ENCODE results near the gene DCDC1.

DNA sequence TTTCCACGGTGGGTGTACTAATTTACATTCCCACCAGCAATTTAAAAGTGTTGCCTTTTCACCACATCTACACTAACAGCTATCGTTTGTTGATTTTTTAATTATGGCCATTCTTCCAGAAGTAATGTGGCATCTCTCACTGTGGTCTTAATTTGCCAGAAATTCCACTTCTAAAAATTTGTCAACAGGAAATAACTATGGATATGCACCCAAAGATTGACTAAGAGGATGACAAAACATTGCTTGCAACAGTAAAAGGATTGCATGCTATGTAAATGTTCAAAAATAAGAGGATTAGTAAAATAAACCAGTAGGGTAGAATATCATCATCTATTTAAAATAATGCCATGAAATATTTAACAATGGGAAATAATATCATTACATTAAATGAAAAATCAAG is 219.5 kb downstream of the DCDC1 start:
- TF ChIP-seq, protein P1, sequence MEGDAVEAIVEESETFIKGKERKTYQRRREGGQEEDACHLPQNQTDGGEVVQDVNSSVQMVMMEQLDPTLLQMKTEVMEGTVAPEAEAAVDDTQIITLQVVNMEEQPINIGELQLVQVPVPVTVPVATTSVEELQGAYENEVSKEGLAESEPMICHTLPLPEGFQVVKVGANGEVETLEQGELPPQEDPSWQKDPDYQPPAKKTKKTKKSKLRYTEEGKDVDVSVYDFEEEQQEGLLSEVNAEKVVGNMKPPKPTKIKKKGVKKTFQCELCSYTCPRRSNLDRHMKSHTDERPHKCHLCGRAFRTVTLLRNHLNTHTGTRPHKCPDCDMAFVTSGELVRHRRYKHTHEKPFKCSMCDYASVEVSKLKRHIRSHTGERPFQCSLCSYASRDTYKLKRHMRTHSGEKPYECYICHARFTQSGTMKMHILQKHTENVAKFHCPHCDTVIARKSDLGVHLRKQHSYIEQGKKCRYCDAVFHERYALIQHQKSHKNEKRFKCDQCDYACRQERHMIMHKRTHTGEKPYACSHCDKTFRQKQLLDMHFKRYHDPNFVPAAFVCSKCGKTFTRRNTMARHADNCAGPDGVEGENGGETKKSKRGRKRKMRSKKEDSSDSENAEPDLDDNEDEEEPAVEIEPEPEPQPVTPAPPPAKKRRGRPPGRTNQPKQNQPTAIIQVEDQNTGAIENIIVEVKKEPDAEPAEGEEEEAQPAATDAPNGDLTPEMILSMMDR (conservative IDR thresholded peaks at IDR 0.05; ENCODE audit: low read depth, low read length): no peak
- no peak for TF ChIP-seq EZH2 (IDR thresholded peaks at IDR 0.05; ENCODE audit: borderline replicate concordance, low read depth, low read length, poor library complexity, severe bottlenecking)

Data from A673 (cell line).